NCI-H2227 (cell line): ENCODE results near the gene METTL15.
"Not testable (repeated sequence)": the region's sequence is repeated elsewhere in the genome, so short reads cannot be mapped to it uniquely, and the experiment has no call there.

Experiments
- DNase-seq: peaks from one replicate; lab custom pipeline; 2025; ENCODE audit not compliant: unreplicated experiment; lab: John Stamatoyannopoulos, UW

The METTL15 gene

GRCh38 chr11:28110108-28110820 is 2.1 kb downstream of the METTL15 start:
- DNase-seq, result peak; percentile 82

GRCh38 chr11:28110821-28111200 is 2.6 kb downstream of the METTL15 start:
- DNase-seq, result no peak

- no peak for DNase-seq
Measured at GRCh38 chr11:28114116-28114515, 5.9 kb downstream of the METTL15 start.

- no peak for DNase-seq
Measured at GRCh38 chr11:28114731-28115130, 6.5 kb downstream of the METTL15 start.

- DNase-seq, result no peak
Measured at GRCh38 chr11:28117712-28118111, 9.5 kb downstream of the METTL15 start.

- DNase-seq, result no peak
Measured at GRCh38 chr11:28123151-28123581, 15.0 kb downstream of the METTL15 start.

GRCh38 chr11:28132548-28132947 is 24.4 kb downstream of the METTL15 start:
- no peak for DNase-seq

GRCh38 chr11:28133146-28133545 is 25.0 kb downstream of the METTL15 start:
- no peak for DNase-seq

GRCh38 chr11:28136157-28136556 is 28.0 kb downstream of the METTL15 start:
- not testable (repeated sequence) for DNase-seq

GRCh38 chr11:28137366-28137765 is 29.2 kb downstream of the METTL15 start:
- DNase-seq, result no peak

GRCh38 chr11:28137832-28138231 is 29.6 kb downstream of the METTL15 start:
- DNase-seq, result no peak

- DNase-seq, result no peak
Measured at GRCh38 chr11:28139841-28140415, 31.7 kb downstream of the METTL15 start.

- DNase-seq, result no peak
Measured at GRCh38 chr11:28140689-28141455, 32.7 kb downstream of the METTL15 start.

GRCh38 chr11:28142724-28143123 is 34.5 kb downstream of the METTL15 start:
- no peak for DNase-seq

GRCh38 chr11:28144808-28145207 is 36.6 kb downstream of the METTL15 start:
- DNase-seq, result no peak

GRCh38 chr11:28146123-28146751 is 38.0 kb downstream of the METTL15 start:
- DNase-seq, result no peak

GRCh38 chr11:28152743-28153142 is 44.6 kb downstream of the METTL15 start:
- DNase-seq, result no peak

- no peak for DNase-seq
Measured at GRCh38 chr11:28153586-28153985, 45.4 kb downstream of the METTL15 start.

GRCh38 chr11:28168718-28169117 is 60.5 kb downstream of the METTL15 start:
- no peak for DNase-seq

- DNase-seq, result no peak
Measured at GRCh38 chr11:28169816-28170215, 61.6 kb downstream of the METTL15 start.

- DNase-seq, result no peak
Measured at GRCh38 chr11:28170759-28171158, 62.6 kb downstream of the METTL15 start.

- no peak for DNase-seq
Measured at GRCh38 chr11:28176351-28176750, 68.2 kb downstream of the METTL15 start.
